H9 (cell line): ENCODE results near the gene SLC29A4. TPM values are rescaled to one million over a fixed set of nuclear protein-coding genes. Genes with fewer than 3 reads are reported as not detected.
"Not testable (repeated sequence)": the region's sequence is repeated elsewhere in the genome, so short reads cannot be mapped to it uniquely, and the experiment has no call there.

ENCODE experiments used
- DNase-seq: peaks from one replicate; pipeline ENCODE4 v3.0.0-alpha.2; 2017
- H2AFZ ChIP-seq: one replicate; pipeline ENCODE4 v1.6.1; 2013; ENCODE audit warnings: mild to moderate bottlenecking, low read length, control low read depth, moderate library complexity
- H2AK5ac ChIP-seq: 2 replicates; pipeline ENCODE4 v1.6.1; 2013; ENCODE audit warnings: low read length, control low read depth, mixed read lengths; ENCODE audit not compliant: insufficient read length
- H2BK120ac ChIP-seq: one replicate; pipeline ENCODE4 v1.6.1; 2013; ENCODE audit warnings: low read depth, mild to moderate bottlenecking, low read length, control low read depth, inconsistent platforms; ENCODE audit not compliant: poor library complexity, severe bottlenecking
- H2BK12ac ChIP-seq: 2 replicates; pipeline ENCODE4 v1.6.1; 2013; ENCODE audit warnings: low read length, control low read depth, mixed read lengths, low read depth; ENCODE audit not compliant: insufficient read length
- H2BK15ac ChIP-seq: 2 replicates; pipeline ENCODE4 v1.6.1; 2013; ENCODE audit warnings: low read depth, low read length, control low read depth
- H2BK20ac ChIP-seq: one replicate; pipeline ENCODE4 v1.6.1; 2013; ENCODE audit warnings: low read depth, mild to moderate bottlenecking, low read length, control low read depth, inconsistent platforms; ENCODE audit not compliant: poor library complexity, severe bottlenecking
- H2BK5ac ChIP-seq: 2 replicates; pipeline ENCODE4 v1.6.1; 2013; ENCODE audit warnings: low read length, control low read depth, mixed read lengths; ENCODE audit not compliant: insufficient read length
- H3K14ac ChIP-seq: 2 replicates; pipeline ENCODE4 v1.6.1; 2013; ENCODE audit warnings: low read length, control low read depth; ENCODE audit not compliant: insufficient read depth
- H3K18ac ChIP-seq: 2 replicates; pipeline ENCODE4 v1.6.1; 2013; ENCODE audit warnings: low read depth, mild to moderate bottlenecking, mixed read lengths, low read length, control low read depth; ENCODE audit not compliant: insufficient read length
- H3K23ac ChIP-seq: 2 replicates; pipeline ENCODE4 v1.6.1; 2013; ENCODE audit warnings: low read length, control low read depth, mixed read lengths, low read depth; ENCODE audit not compliant: insufficient read length
- H3K23me2 ChIP-seq: 2 replicates; pipeline ENCODE4 v1.6.1; 2013; ENCODE audit warnings: low read depth, mild to moderate bottlenecking, mixed read lengths, low read length, control low read depth; ENCODE audit not compliant: insufficient read length, poor library complexity, severe bottlenecking
- H3K27ac ChIP-seq: 2 replicates; pipeline ENCODE4 v1.5.1; 2013; ENCODE audit warnings: low read length, control low read depth, mixed read lengths, low read depth; ENCODE audit not compliant: insufficient read length
- H3K27me3 ChIP-seq: 2 replicates; pipeline ENCODE4 v1.6.1; 2013; ENCODE audit warnings: low read length, control low read depth, inconsistent platforms; ENCODE audit not compliant: insufficient read depth
- H3K4ac ChIP-seq: 2 replicates; pipeline ENCODE4 v1.6.1; 2013; ENCODE audit warnings: low read depth, mild to moderate bottlenecking, control low read depth, inconsistent platforms, low read length, moderate library complexity
- H3K4me1 ChIP-seq: 2 replicates; pipeline ENCODE4 v1.6.1; 2013; ENCODE audit warnings: low read length, control low read depth, inconsistent platforms; ENCODE audit not compliant: insufficient read depth
- H3K4me2 ChIP-seq: 2 replicates; pipeline ENCODE4 v1.6.1; 2013; ENCODE audit warnings: low read length, control low read depth, mixed read lengths; ENCODE audit not compliant: insufficient read length, insufficient read depth
- H3K56ac ChIP-seq: 2 replicates; pipeline ENCODE4 v1.6.1; 2013; ENCODE audit warnings: low read depth, mild to moderate bottlenecking, mixed read lengths, low read length, control low read depth; ENCODE audit not compliant: insufficient read length
- H3K79me1 ChIP-seq: 2 replicates; pipeline ENCODE4 v1.6.1; 2013; ENCODE audit warnings: low read depth, mild to moderate bottlenecking, moderate library complexity, low read length, control low read depth, inconsistent platforms; ENCODE audit not compliant: insufficient read depth, poor library complexity, severe bottlenecking
- H3K79me2 ChIP-seq: 2 replicates; pipeline ENCODE4 v1.6.1; 2013; ENCODE audit warnings: low read length, control low read depth, inconsistent platforms; ENCODE audit not compliant: insufficient read depth
- H3K9ac ChIP-seq: 2 replicates; pipeline ENCODE4 v1.6.1; 2013; ENCODE audit warnings: low read length, control low read depth, mixed read lengths; ENCODE audit not compliant: insufficient read length; ENCODE audit errors: extremely low read depth
- H3K9me3 ChIP-seq: one replicate; pipeline ENCODE4 v1.6.1; 2013; ENCODE audit warnings: low read depth, low read length, inconsistent platforms; ENCODE audit not compliant: control insufficient read depth
- H3T11ph ChIP-seq: one replicate; pipeline ENCODE4 v1.6.1; 2013; ENCODE audit warnings: mild to moderate bottlenecking, low read length, control low read depth, inconsistent platforms
- H4K20me1 ChIP-seq: one replicate; pipeline ENCODE4 v1.6.1; 2013; ENCODE audit not compliant: control insufficient read depth, insufficient read length, insufficient read depth
- H4K5ac ChIP-seq: 2 replicates; pipeline ENCODE4 v1.6.1; 2013; ENCODE audit warnings: low read depth, mild to moderate bottlenecking, mixed read lengths, low read length, control low read depth; ENCODE audit not compliant: insufficient read length
- H4K8ac ChIP-seq: replicated peaks from 2 replicates; pipeline ENCODE4 v1.6.1; 2013; ENCODE audit warnings: low read length, control low read depth, mixed read lengths, low read depth; ENCODE audit not compliant: insufficient read length
- H4K91ac ChIP-seq: 2 replicates; pipeline ENCODE4 v1.6.1; 2013; ENCODE audit warnings: low read depth, mild to moderate bottlenecking, moderate library complexity, mixed read lengths, low read length, control low read depth; ENCODE audit not compliant: insufficient read length
- H3K27ac Mint-ChIP-seq, 3 experiments: 2 replicates in 2 of 3; 3 replicates in 1 of 3; pipeline ENCODE4 v1.8.0; 2020 to 2021; ENCODE audit warnings: mixed read lengths in 3 of 3, mild to moderate bottlenecking in 1 of 3, moderate library complexity in 1 of 3
- H3K27me3 Mint-ChIP-seq: 2 replicates; pipeline ENCODE4 v1.8.0; 2021; ENCODE audit warnings: low read depth, mild to moderate bottlenecking, moderate library complexity, mixed read lengths
- H3K36me3 Mint-ChIP-seq, 3 experiments: 2 replicates in 2 of 3; 3 replicates in 1 of 3; pipeline ENCODE4 v1.8.0; 2020 to 2021; ENCODE audit warnings: low read depth in 3 of 3, mixed read lengths in 3 of 3; ENCODE audit not compliant: insufficient read depth in 1 of 3
- H3K4me1 Mint-ChIP-seq, 2 experiments: 2 replicates each; pipeline ENCODE4 v1.8.0; 2020; ENCODE audit warnings: mixed read lengths in 2 of 2
- H3K4me3 Mint-ChIP-seq, 2 experiments: 2 replicates in 1 of 2; 3 replicates in 1 of 2; pipeline ENCODE4 v1.8.0; 2020 to 2021; ENCODE audit warnings: mild to moderate bottlenecking in 2 of 2, mixed read lengths in 2 of 2, moderate library complexity in 1 of 2
- H3K9me3 Mint-ChIP-seq, 2 experiments: 2 replicates in 1 of 2; 3 replicates in 1 of 2; pipeline ENCODE4 v1.8.0; 2020; ENCODE audit warnings: mild to moderate bottlenecking in 2 of 2, mixed read lengths in 2 of 2, moderate library complexity in 1 of 2
- CTCF ChIP-seq: fragments of 200-600 bp; sonication (generic); conservative IDR thresholded peaks from 3 replicates; pipeline ENCODE4 v1.8.0; 2021; ENCODE audit warnings: antibody characterized with exemption, mild to moderate bottlenecking
- WGBS: extraction: QIAGEN DNeasy Blood & Tissue Kit; methylation state at CpG from one replicate; pipeline ENCODE4 v1.1.7; 2013; ENCODE audit warnings: missing lambda C conversion rate, low lambda C conversion rate, mixed read lengths; ENCODE audit not compliant: insufficient read length; ENCODE audit errors: extremely low coverage; 5-methylcytosine and 5-hydroxymethylcytosine counted together
- total RNA-seq: library from RNA; stranded (reverse); gene quantifications from 2 replicates; pipeline ENCODE4 v1.2.1, GENCODE V29; 2021

Gene SLC29A4
- total RNA-seq, 1 experiment from 2014 or later, result 12.4 TPM

GRCh38 chr7:5266191-5267028 is 16.3 kb upstream of the SLC29A4 start:
- H2BK15ac ChIP-seq, result no peak overlapping the region
- H3K4me3 Mint-ChIP-seq, result no peak overlapping the region
- H3K4me2 ChIP-seq, result no peak overlapping the region
- no peak overlapping the region for H3K27ac ChIP-seq
- H4K8ac ChIP-seq, result no peak overlapping the region
- no peak overlapping the region for H3K18ac ChIP-seq
- H3K36me3 Mint-ChIP-seq, result no peaks in the 10 kb centered on the region
- peaks cover 0 to 5% of the 10 kb centered on the region in 2 experiments; a peak in 2 of 5 replicates for H3K9me3 Mint-ChIP-seq
- H3K14ac ChIP-seq, result no peak overlapping the region
- H2BK120ac ChIP-seq, result no peak overlapping the region
- TF ChIP-seq CTCF, result no peak
- no peaks in the 10 kb centered on the region for H4K20me1 ChIP-seq
- no peak overlapping the region for H2BK12ac ChIP-seq
- peaks cover 10 to 17% of the 10 kb centered on the region in 2 experiments for H3K4me1 Mint-ChIP-seq
- no peaks in the 10 kb centered on the region for H3K79me1 ChIP-seq
- H3K27me3 ChIP-seq, result no peaks in the 10 kb centered on the region
- H3K4ac ChIP-seq, result no peak overlapping the region
- peaks cover 11% of the 10 kb centered on the region for H3K27me3 Mint-ChIP-seq
- H2BK5ac ChIP-seq, result no peak overlapping the region
- peak overlapping the region; percentile 52 for H2AK5ac ChIP-seq
- no peak overlapping the region for H4K91ac ChIP-seq
- no peak overlapping the region for H2AFZ ChIP-seq
- no peaks in the 10 kb centered on the region for H3K79me2 ChIP-seq
- no peak overlapping the region for H4K5ac ChIP-seq
- DNase-seq, result peak; percentile 65
- no peak overlapping the region for H3K56ac ChIP-seq
- H2BK20ac ChIP-seq, result no peak overlapping the region
- no peaks in the 10 kb centered on the region for H3K9me3 ChIP-seq
- no peak overlapping the region for H3K9ac ChIP-seq
- H3T11ph ChIP-seq, result no peak overlapping the region
- no peak overlapping the region for H3K23ac ChIP-seq
- H3K27ac Mint-ChIP-seq, result peak overlapping the region in 1 of 3 experiments; percentile 18; a peak in 1 of 7 replicates
- no CpG with 5 or more reads among the region's 20 CpGs for WGBS
- H3K23me2 ChIP-seq, result no peaks in the 10 kb centered on the region
- H3K4me1 ChIP-seq, result no peaks in the 10 kb centered on the region; the same call in 1 of the 2 replicates

DNA sequence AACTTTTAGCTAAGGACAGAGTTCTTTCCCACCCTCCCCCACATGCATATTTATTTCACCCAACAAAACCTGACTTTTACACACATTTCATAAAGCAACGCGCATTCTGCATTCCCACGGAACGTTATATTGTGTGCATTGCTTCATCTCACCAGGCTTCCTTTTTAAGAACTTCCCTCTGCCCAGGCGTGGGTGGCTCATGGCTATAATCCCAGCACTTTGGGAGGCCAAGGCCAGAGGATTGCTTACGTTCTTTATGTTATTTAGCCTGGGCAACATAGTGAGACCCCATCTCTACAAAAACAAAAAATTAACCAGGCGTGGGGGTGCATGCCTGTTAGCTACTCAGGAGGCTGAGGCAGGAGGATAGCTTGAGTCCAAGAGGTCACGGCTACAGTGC is 14.9 kb upstream of the SLC29A4 start:
- H2BK15ac ChIP-seq, H3K23me2 ChIP-seq, H3K27me3 ChIP-seq, H3K4ac ChIP-seq, H3K18ac ChIP-seq, H3K9me3 ChIP-seq, H2AFZ ChIP-seq, H3K27ac Mint-ChIP-seq, H3K36me3 Mint-ChIP-seq, H3K4me2 ChIP-seq, H4K91ac ChIP-seq, H4K5ac ChIP-seq, DNase-seq, H3K4me3 Mint-ChIP-seq, H3K14ac ChIP-seq, H2BK20ac ChIP-seq, H3K79me1 ChIP-seq, H3K23ac ChIP-seq, H2BK120ac ChIP-seq, H2BK5ac ChIP-seq, H3K4me1 ChIP-seq, H3T11ph ChIP-seq, H3K27ac ChIP-seq, H3K9ac ChIP-seq, H3K56ac ChIP-seq, H2AK5ac ChIP-seq, H3K79me2 ChIP-seq, H3K9me3 Mint-ChIP-seq, H2BK12ac ChIP-seq, H4K8ac ChIP-seq, H4K20me1 ChIP-seq: not testable (repeated sequence)
- Mint-ChIP-seq H3K27me3 (peaks cover 15% of the 10 kb centered on the region), H3K4me1 (peaks cover 10 to 15% of the 10 kb centered on the region in 2 experiments)
- no CpG with 5 or more reads among the region's 8 CpGs for WGBS
